ENCODE measurements around the gene RELA. TPM values are rescaled to one million over a fixed set of nuclear protein-coding genes. Genes with fewer than 3 reads are reported as not detected.
"Not testable (repeated sequence)": the region's sequence is repeated elsewhere in the genome, so short reads cannot be mapped to it uniquely, and the experiment has no call there.

Gene RELA
- total RNA-seq, 1 experiment from 2014 or later, result 99.3 TPM

DNA sequence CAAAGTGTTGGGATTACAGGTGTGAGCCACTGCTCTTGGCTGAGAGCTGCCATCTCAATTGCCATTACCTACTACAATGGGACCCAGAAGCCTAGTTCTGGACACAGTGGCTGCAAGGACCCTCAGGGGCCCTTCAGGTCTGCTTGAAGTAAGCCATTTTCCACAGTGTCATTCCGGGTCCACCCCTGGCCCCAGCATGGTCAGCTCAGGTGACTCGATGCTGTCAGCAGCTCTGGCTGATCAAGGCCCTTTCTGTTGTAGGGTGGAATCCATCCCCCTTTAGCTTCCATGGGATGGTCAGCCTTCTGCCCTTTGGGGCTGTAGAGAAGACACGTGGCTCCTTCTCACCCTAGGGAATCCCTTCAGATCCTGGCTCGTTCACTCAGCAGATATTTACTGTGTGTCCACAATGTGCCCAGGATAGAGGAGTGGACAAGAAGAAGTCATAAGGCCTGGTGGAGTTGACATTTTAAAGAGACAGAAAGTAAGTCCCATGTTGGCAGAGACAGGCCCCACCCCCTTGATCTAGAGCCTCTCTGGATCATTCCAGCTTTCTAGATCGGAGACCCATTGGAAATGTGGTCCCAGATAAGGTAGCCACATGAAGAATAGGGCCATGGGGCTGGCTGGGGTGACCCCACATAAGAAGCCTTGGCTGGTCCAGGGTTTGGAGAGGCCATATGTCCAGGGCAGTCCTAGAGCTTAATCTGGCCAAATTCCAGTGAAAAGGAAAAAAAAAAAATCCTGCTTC lies 34.3 kb upstream of the RELA start:
- intact Hi-C loops (cut with micrococcal nuclease; ENCODE audit: unreplicated experiment), result no loop called here
- POLR2A ChIA-PET (ENCODE audit: low non-redundant PET), result no interaction called here

GRCh38 chr11:65695459-65696241 lies 32.9 kb upstream of the RELA start:
- Histone ChIP-seq H3K9me3 (ENCODE audit: low read depth, low read length, poor library complexity, severe bottlenecking) (no peaks in the 10 kb centered on the region), H3K36me3 (ENCODE audit: insufficient read depth, low read length, poor library complexity, severe bottlenecking) (no peaks in the 10 kb centered on the region), H3K27ac (ENCODE audit: low read depth, low read length, poor library complexity, severe bottlenecking) (no peak overlapping the region), H3K4me3 (ENCODE audit: low read depth, low read length, poor library complexity, severe bottlenecking) (no peak overlapping the region), H3K27me3 (replicated peaks; ENCODE audit: insufficient read depth, low read depth, low read length, poor library complexity) (no peaks in the 10 kb centered on the region), H3K4me1 (ENCODE audit: insufficient read depth, low read length, poor library complexity, severe bottlenecking) (no peaks in the 10 kb centered on the region)
- intact Hi-C loops (cut with micrococcal nuclease; ENCODE audit: unreplicated experiment), result no loop called here
- TF ChIP-seq EZH2 (IDR thresholded peaks at IDR 0.05; ENCODE audit: borderline replicate concordance, low read depth, low read length, poor library complexity, severe bottlenecking), result no peak
- no peak for TF ChIP-seq CTCF (conservative IDR thresholded peaks at IDR 0.05; ENCODE audit: low read depth, low read length)
- no TSS peak for BruUV-seq (replicated peaks)
- ChIA-PET POLR2A (ENCODE audit: low non-redundant PET) (no interaction called here), CTCF (no interaction called here)
- DNase-seq (ENCODE audit: low spot score), result no peak

More for the DNA sequence above, 34.3 kb upstream of the RELA start:
- Histone ChIP-seq H3K27me3 (replicated peaks; ENCODE audit: insufficient read depth, low read depth, low read length, poor library complexity) (no peaks in the 10 kb centered on the region), H3K27ac (ENCODE audit: low read depth, low read length, poor library complexity, severe bottlenecking) (no peak overlapping the region), H3K36me3 (ENCODE audit: insufficient read depth, low read length, poor library complexity, severe bottlenecking) (no peaks in the 10 kb centered on the region), H3K9me3 (ENCODE audit: low read depth, low read length, poor library complexity, severe bottlenecking) (no peaks in the 10 kb centered on the region), H3K4me1 (ENCODE audit: insufficient read depth, low read length, poor library complexity, severe bottlenecking) (no peaks in the 10 kb centered on the region), H3K4me3 (ENCODE audit: low read depth, low read length, poor library complexity, severe bottlenecking) (no peak overlapping the region)
- TF ChIP-seq CTCF (conservative IDR thresholded peaks at IDR 0.05; ENCODE audit: low read depth, low read length), result no peak
- no peak for TF ChIP-seq EZH2 (IDR thresholded peaks at IDR 0.05; ENCODE audit: borderline replicate concordance, low read depth, low read length, poor library complexity, severe bottlenecking)
- no peak for DNase-seq (ENCODE audit: low spot score)
- no TSS peak for BruUV-seq (replicated peaks)
- CTCF ChIA-PET, result interaction anchor here (0.6 kb wide), 1 partner anchor 8 kb away, joined by 12 read pairs; no protein-coding TSS in a partner anchor

GRCh38 chr11:65692367-65692766 lies 29.7 kb upstream of the RELA start:
- TF ChIP-seq CTCF (conservative IDR thresholded peaks at IDR 0.05; ENCODE audit: low read depth, low read length) (no peak), EZH2 (IDR thresholded peaks at IDR 0.05; ENCODE audit: borderline replicate concordance, low read depth, low read length, poor library complexity, severe bottlenecking) (no peak)
- no peak overlapping the region for H3K27ac ChIP-seq (ENCODE audit: low read depth, low read length, poor library complexity, severe bottlenecking)
- no peak overlapping the region for H3K4me3 ChIP-seq (ENCODE audit: low read depth, low read length, poor library complexity, severe bottlenecking)
- H3K36me3 ChIP-seq (ENCODE audit: insufficient read depth, low read length, poor library complexity, severe bottlenecking), result no peaks in the 10 kb centered on the region
- H3K4me1 ChIP-seq (ENCODE audit: insufficient read depth, low read length, poor library complexity, severe bottlenecking), result no peaks in the 10 kb centered on the region
- DNase-seq (ENCODE audit: low spot score), result no peak
- POLR2A ChIA-PET (ENCODE audit: low non-redundant PET), result interaction anchor here (0.7 kb wide), 1 partner anchor 9 kb away, joined by 7 read pairs; no protein-coding TSS in a partner anchor
- H3K9me3 ChIP-seq (ENCODE audit: low read depth, low read length, poor library complexity, severe bottlenecking), result no peaks in the 10 kb centered on the region
- CTCF ChIA-PET, result interaction anchor here (0.7 kb wide), 1 partner anchor 33 kb away, joined by 3 read pairs; no protein-coding TSS in a partner anchor
- intact Hi-C loops (cut with micrococcal nuclease; ENCODE audit: unreplicated experiment), result no loop called here
- BruUV-seq (replicated peaks), result no TSS peak
- no peaks in the 10 kb centered on the region for H3K27me3 ChIP-seq (replicated peaks; ENCODE audit: insufficient read depth, low read depth, low read length, poor library complexity)

DNA sequence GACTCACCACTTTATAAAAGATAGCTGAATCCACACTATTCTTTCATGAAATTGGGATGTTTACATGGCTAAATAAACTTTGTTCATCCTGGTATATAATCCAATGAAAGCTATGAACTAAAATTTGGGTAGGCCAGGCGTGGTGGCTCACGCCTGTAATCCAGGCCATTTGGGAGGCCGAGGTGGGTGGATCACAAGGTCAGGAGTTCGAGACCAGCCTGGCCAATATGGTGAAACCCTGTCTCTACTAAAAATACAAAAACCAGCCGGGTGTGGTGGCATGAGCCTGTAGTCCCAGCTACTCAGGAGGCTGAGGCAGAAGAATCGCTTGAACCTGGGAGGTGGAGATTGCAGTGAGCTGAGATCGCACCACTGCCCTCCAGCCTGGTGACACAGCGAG lies 29.1 kb upstream of the RELA start:
- H3K36me3 ChIP-seq (ENCODE audit: insufficient read depth, low read length, poor library complexity, severe bottlenecking); H3K27me3 ChIP-seq (replicated peaks; ENCODE audit: insufficient read depth, low read depth, low read length, poor library complexity); intact Hi-C loops (cut with micrococcal nuclease; ENCODE audit: unreplicated experiment); H3K27ac ChIP-seq (ENCODE audit: low read depth, low read length, poor library complexity, severe bottlenecking); H3K9me3 ChIP-seq (ENCODE audit: low read depth, low read length, poor library complexity, severe bottlenecking); H3K4me3 ChIP-seq (ENCODE audit: low read depth, low read length, poor library complexity, severe bottlenecking); BruUV-seq (replicated peaks); H3K4me1 ChIP-seq (ENCODE audit: insufficient read depth, low read length, poor library complexity, severe bottlenecking); DNase-seq (ENCODE audit: low spot score): not testable (repeated sequence)
- ChIA-PET POLR2A (ENCODE audit: low non-redundant PET) (interaction anchor here (0.7 kb wide), 1 partner anchor 9 kb away, joined by 7 read pairs; no protein-coding TSS in a partner anchor), CTCF (interaction anchor here (0.7 kb wide), 1 partner anchor 33 kb away, joined by 3 read pairs; no protein-coding TSS in a partner anchor)
